Measurements from ENCODE around the gene BEST4.
"Not testable (repeated sequence)": the region's sequence is repeated elsewhere in the genome, so short reads cannot be mapped to it uniquely, and the experiment has no call there.

BEST4 gene

GRCh38 chr1:44776730-44777068 lies 11.3 kb downstream of the BEST4 start:
- DNase-seq: no peak

- DNase-seq: no peak
These were observed 11.8 kb downstream of the BEST4 start for GRCh38 chr1:44775930-44776729.

GRCh38 chr1:44775078-44775929 lies 12.7 kb downstream of the BEST4 start, which contains the start of gene RPS8:
TSS of gene RPS8 (plus strand) at chr1:44775540. CDS start at chr1:44775597, 57 bp downstream.
- DNase-seq: peak; percentile 89

GRCh38 chr1:44766421-44766820 lies 21.5 kb downstream of the BEST4 start:
- DNase-seq: not testable (repeated sequence)

GRCh38 chr1:44760876-44761275 lies 27.1 kb downstream of the BEST4 start:
- no peak for DNase-seq

GRCh38 chr1:44759077-44759476 lies 28.9 kb downstream of the BEST4 start:
- DNase-seq: no peak

- no peak for DNase-seq
These were observed 30.6 kb downstream of the BEST4 start for GRCh38 chr1:44757420-44757819.

DNA sequence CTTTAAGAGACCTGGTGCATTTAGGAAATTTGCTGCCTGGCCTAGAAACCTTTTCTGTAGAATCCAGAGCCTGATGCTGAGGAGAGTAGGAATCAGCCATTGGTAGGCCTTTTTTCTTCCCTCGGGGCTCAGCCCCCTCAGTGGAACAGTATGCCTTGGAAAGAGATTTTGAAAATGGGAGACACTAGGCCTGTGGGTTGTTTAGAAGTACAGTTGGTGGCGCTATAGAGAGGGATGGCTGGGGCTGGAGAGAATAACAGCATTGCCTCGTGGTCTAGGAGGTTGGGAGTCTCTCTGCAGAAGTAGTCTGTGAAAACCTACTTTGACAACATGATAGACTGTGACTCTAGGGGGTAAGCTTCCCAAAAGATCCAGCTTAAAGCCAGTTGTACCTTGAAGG lies 40.1 kb downstream of the BEST4 start:
- DNase-seq: no peak

GRCh38 chr1:44743211-44743610 lies 44.8 kb downstream of the BEST4 start:
- DNase-seq: no peak

DNA sequence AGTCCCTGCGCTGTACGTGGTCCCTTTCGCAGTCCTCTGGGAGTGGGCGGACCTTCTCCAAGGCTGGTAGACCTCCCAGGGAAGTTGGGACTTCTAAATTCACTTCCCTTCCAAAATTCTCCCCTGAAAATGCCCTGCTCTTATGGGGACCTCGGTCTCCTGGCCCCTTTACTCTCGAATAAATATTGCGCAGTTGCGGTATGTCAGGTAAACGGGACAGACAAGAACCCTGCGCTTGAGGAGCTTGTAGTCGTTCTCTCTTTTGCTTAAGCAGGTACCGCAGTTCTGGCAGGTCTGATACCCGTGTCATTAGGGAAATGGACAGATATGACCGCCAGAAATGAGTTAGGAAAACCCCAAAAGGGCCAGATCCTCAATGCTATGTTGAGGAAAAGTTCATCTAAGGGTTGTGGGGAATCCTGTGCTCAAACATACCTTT lies 47.8 kb downstream of the BEST4 start:
- no peak for DNase-seq

DNA sequence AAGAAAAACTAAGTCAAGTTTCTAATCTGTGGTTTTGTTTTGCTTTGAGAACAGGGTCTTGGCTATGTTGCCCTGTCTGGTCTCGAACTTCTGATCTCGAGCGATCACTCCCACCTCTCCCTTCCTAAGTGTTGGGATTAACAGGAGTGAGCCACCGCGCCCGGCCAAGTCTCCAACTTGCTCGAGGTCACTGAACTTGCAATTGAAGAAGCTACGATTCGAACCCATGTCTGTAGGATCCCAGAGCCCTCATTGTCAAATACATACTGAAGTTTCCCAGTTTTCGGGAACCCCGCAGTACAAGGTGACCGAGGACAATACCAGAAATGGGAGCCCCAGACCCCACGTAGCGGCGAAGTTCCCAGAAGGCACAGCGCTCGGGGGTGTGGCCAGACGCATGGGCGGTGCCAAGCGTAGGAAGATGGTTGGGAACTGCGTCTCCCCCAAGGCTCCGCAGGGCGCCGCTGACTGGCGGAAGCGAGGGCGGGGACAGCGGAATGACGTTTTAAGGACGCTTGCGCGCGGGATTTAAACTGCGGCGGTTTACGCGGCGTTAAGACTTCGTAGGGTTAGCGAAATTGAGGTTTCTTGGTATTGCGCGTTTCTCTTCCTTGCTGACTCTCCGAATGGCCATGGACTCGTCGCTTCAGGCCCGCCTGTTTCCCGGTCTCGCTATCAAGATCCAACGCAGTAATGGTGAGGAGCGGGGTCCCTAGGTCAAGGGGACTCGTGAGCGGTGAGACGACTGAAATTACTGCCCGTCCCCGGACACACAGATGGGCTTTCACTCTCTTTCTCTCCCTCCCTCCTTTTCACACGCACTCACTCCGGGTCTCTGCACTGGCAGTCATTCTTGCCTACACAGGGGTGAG lies 48.4 kb downstream of the BEST4 start, which contains the start of gene KIF2C:
KIF2C (plus strand) TSS at position 531 of the 872 bp plus-strand sequence; CDS start at position 627, 96 bp downstream.
- peak; percentile 95 for DNase-seq

GRCh38 chr1:44738953-44739306 lies 49.0 kb downstream of the BEST4 start:
- not testable (repeated sequence) for DNase-seq

DNA sequence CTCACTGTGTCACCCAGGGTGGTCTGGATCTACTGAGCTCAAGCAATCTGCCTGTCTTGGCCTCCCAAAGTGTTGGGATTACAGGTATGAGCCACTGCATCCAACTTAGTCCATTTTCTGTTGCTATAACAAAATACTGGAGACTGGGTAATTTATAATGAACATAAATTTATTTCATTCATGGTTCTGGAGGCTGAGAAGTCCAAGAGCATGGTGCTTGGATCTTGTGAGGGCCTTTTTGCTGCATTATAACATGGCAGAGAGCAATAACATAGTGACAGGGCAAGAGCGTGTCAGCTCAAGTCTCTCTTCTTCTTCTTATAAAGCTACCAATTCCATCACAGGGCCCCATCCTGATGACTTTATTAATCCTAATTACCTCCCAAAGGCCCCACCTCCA lies 52.0 kb downstream of the BEST4 start:
- no peak for DNase-seq

DNA sequence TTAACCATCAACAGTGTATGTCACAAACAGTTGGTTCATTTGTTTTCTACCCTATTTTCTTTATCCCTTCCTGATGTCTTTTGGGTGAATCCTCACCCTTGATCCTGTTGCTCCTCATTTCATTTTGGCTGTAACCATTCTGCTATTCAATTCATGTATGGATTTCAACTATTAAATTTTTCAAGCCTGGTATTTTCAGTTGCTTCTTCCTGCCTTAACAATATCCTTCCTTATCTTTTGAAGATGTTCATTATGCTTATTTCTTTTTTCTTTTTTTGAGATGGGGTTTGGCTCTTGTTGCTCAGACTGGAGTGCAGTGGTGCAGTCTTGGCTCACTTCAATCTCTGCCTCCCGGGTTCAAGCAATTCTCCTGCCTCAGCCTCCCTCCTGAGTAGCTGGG lies 54.2 kb downstream of the BEST4 start:
- DNase-seq: no peak
